Measurements from ENCODE around the gene UROC1.

UROC1 gene

DNA sequence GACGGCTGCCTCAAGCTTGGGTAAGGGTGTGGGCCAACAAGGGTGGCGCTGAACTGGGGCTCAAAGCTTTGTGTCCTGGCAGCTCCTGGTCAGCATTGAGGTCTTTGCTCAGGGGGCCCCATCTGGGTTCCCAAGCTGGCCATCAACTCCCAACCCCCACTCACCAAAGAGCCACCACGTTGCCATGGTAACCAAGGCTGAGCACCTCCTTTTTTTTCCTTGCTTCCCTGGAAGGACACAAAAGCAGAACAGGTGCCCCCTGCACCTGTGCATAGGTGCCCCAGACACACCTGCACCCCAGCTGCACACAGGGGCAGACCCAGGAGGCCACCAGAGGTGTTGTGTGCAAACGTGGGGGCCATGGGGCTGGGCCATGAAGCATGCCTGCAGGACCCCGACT lies 16.5 kb downstream of the UROC1 start:
- no peaks in the 10 kb centered on the region for H3K9me3 ChIP-seq (ENCODE audit: control insufficient read depth, insufficient read depth, low read length)
- no peak overlapping the region for H3K4me3 ChIP-seq (ENCODE audit: low read length)
- H3K4me1 ChIP-seq (ENCODE audit: control insufficient read depth, insufficient read depth, low read length): peaks cover 18% of the 10 kb centered on the region
- no peak for DNase-seq (ENCODE audit: low read depth, low spot score)
- no peaks in the 10 kb centered on the region for H3K27me3 ChIP-seq (ENCODE audit: control insufficient read depth, insufficient read depth, low read length)
- no peak overlapping the region for H3K27ac ChIP-seq (ENCODE audit: low read length)
- WGBS (ENCODE audit: insufficient coverage, insufficient read length): no CpG with 5 or more reads among the region's 5 CpGs
- no peaks in the 10 kb centered on the region for H3K36me3 ChIP-seq (ENCODE audit: control insufficient read depth, insufficient read depth, low read length)

DNA sequence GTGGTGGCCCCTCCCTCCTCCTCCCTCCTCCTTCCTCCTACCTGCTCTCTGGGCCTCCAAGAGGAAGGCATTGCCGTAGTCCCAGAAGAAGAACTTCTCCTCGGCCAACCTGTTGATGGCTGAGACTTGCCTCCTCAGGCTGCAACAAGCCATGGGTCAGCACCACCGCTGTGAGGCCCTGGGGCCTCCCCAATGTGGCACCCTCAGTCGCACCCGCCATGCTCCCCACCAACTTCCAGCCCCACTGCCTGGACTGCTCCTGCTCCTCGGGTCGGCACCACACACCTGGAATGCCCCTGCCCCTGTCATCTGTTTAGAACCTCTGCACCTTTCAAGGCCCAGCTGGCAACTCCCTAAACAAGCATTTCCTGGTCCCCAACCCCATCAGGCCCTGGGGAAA lies 17.6 kb downstream of the UROC1 start:
- Histone ChIP-seq H3K4me3 (ENCODE audit: low read length) (no peak overlapping the region), H3K27ac (ENCODE audit: low read length) (no peak overlapping the region), H3K36me3 (ENCODE audit: control insufficient read depth, insufficient read depth, low read length) (no peaks in the 10 kb centered on the region), H3K9me3 (ENCODE audit: control insufficient read depth, insufficient read depth, low read length) (no peaks in the 10 kb centered on the region), H3K27me3 (ENCODE audit: control insufficient read depth, insufficient read depth, low read length) (no peaks in the 10 kb centered on the region), H3K4me1 (ENCODE audit: control insufficient read depth, insufficient read depth, low read length) (peaks cover 18% of the 10 kb centered on the region)
- DNase-seq (ENCODE audit: low read depth, low spot score): no peak
- WGBS (ENCODE audit: insufficient coverage, insufficient read length): no CpG with 5 or more reads among the region's 7 CpGs

DNA sequence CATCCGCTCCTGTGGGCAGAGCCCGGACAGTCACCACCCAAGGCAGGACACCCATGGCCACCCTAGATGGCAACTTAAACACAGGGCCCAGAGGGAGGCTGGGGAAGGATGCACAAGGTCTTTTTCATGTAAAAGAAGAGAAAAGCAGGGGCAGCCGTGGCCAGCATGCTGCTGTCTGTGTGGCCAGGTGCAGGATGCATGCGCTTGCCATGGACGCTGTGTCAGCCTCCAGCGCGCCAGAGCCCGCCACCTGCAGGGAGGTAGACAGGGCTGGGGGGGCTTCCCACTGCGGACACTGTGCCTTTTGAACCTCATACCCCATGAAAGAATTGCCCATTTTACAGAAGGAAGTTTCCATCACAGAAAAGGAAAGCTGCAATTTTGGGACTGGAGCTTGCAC lies 18.2 kb downstream of the UROC1 start:
- no CpG with 5 or more reads among the region's 9 CpGs for WGBS (ENCODE audit: insufficient coverage, insufficient read length)
- Histone ChIP-seq H3K4me1 (ENCODE audit: control insufficient read depth, insufficient read depth, low read length) (peaks cover 18% of the 10 kb centered on the region), H3K27ac (ENCODE audit: low read length) (no peak overlapping the region)

DNA sequence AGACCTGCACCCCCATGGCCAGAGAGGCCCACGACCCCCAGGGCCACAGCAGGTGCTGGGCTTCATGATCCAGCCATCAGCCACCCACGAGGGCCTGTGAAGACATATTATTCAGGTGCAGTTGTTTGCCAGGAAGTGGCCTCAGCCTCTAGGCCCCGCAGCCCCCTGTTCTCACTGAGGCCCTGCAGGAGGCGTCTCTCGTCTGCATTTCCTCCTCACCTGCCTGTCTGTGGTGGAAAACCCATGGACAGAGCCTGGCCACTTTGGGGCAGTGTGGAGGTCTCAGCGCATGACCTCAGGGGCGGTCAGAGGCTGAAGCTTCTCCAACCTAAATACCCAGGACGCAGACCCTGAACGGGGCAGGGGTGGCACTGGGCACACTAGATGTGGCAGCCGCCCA lies 18.6 kb downstream of the UROC1 start:
- no peak overlapping the region for H3K27ac ChIP-seq (ENCODE audit: low read length)
- no CpG with 5 or more reads among the region's 10 CpGs for WGBS (ENCODE audit: insufficient coverage, insufficient read length)

More for the DNA sequence above, 18.2 kb downstream of the UROC1 start:
- Histone ChIP-seq H3K9me3 (ENCODE audit: control insufficient read depth, insufficient read depth, low read length) (no peaks in the 10 kb centered on the region), H3K36me3 (ENCODE audit: control insufficient read depth, insufficient read depth, low read length) (no peaks in the 10 kb centered on the region), H3K4me3 (ENCODE audit: low read length) (no peak overlapping the region), H3K27me3 (ENCODE audit: control insufficient read depth, insufficient read depth, low read length) (no peaks in the 10 kb centered on the region)
- no peak for DNase-seq (ENCODE audit: low read depth, low spot score)

DNA sequence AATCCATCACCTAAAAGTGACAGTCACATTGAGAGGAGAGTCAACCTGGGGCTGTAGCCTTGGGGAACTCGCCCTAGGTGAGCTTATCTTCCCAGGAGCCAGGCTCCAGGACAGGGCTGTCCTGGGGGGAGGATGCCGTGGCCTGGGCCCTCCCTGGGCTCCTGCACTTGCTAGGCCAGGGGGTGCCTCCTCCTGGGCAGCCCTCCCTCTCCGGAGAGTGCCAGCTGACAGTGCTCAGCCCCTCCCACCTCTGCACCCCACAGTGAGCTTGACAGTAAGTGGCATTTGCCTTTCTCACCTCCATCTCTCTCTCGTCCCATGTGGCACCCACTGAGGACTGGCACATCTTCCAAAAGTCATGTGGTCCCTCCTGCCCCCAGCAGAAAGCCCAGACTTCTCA lies 19.1 kb downstream of the UROC1 start:
- no CpG with 5 or more reads among the region's 4 CpGs for WGBS (ENCODE audit: insufficient coverage, insufficient read length)
- no peaks in the 10 kb centered on the region for H3K36me3 ChIP-seq (ENCODE audit: control insufficient read depth, insufficient read depth, low read length)
- no peaks in the 10 kb centered on the region for H3K27me3 ChIP-seq (ENCODE audit: control insufficient read depth, insufficient read depth, low read length)
- DNase-seq (ENCODE audit: low read depth, low spot score): no peak
- H3K9me3 ChIP-seq (ENCODE audit: control insufficient read depth, insufficient read depth, low read length): no peaks in the 10 kb centered on the region
- H3K4me1 ChIP-seq (ENCODE audit: control insufficient read depth, insufficient read depth, low read length): peaks cover 18% of the 10 kb centered on the region
- H3K4me3 ChIP-seq (ENCODE audit: low read length): no peak overlapping the region
- no peak overlapping the region for H3K27ac ChIP-seq (ENCODE audit: low read length)

More for the DNA sequence above, 18.6 kb downstream of the UROC1 start:
- Histone ChIP-seq H3K9me3 (ENCODE audit: control insufficient read depth, insufficient read depth, low read length) (no peaks in the 10 kb centered on the region), H3K27me3 (ENCODE audit: control insufficient read depth, insufficient read depth, low read length) (no peaks in the 10 kb centered on the region), H3K36me3 (ENCODE audit: control insufficient read depth, insufficient read depth, low read length) (no peaks in the 10 kb centered on the region), H3K4me3 (ENCODE audit: low read length) (no peak overlapping the region), H3K4me1 (ENCODE audit: control insufficient read depth, insufficient read depth, low read length) (peaks cover 18% of the 10 kb centered on the region)
- no peak for DNase-seq (ENCODE audit: low read depth, low spot score)

DNA sequence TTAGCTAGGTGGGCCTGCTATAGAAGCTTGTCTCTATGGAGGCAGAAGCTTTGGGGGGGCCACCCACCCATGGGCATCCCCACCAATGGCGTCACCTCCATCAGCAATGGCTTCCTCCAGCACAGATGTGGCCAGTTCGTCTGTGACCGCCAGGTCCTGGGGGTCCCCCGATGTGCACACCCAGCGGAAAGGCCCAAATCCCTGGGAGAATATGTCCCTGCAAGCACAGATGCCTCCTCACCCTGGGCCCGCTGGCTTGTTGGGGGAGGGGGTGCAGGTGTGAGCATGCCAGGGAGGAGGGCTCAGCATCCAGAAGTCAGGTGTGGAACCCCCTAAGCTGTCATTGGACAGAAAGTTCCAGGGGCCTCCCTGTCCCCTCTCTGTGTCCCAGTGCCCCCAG lies 19.6 kb downstream of the UROC1 start:
- no peaks in the 10 kb centered on the region for H3K9me3 ChIP-seq (ENCODE audit: control insufficient read depth, insufficient read depth, low read length)
- no peak overlapping the region for H3K27ac ChIP-seq (ENCODE audit: low read length)
- no peaks in the 10 kb centered on the region for H3K27me3 ChIP-seq (ENCODE audit: control insufficient read depth, insufficient read depth, low read length)
- no peak overlapping the region for H3K4me3 ChIP-seq (ENCODE audit: low read length)
- no peak for DNase-seq (ENCODE audit: low read depth, low spot score)
- peaks cover 18% of the 10 kb centered on the region for H3K4me1 ChIP-seq (ENCODE audit: control insufficient read depth, insufficient read depth, low read length)
- no CpG with 5 or more reads among the region's 6 CpGs for whole genome bisulfite sequencing (ENCODE audit: insufficient coverage, insufficient read length)
- H3K36me3 ChIP-seq (ENCODE audit: control insufficient read depth, insufficient read depth, low read length): no peaks in the 10 kb centered on the region

DNA sequence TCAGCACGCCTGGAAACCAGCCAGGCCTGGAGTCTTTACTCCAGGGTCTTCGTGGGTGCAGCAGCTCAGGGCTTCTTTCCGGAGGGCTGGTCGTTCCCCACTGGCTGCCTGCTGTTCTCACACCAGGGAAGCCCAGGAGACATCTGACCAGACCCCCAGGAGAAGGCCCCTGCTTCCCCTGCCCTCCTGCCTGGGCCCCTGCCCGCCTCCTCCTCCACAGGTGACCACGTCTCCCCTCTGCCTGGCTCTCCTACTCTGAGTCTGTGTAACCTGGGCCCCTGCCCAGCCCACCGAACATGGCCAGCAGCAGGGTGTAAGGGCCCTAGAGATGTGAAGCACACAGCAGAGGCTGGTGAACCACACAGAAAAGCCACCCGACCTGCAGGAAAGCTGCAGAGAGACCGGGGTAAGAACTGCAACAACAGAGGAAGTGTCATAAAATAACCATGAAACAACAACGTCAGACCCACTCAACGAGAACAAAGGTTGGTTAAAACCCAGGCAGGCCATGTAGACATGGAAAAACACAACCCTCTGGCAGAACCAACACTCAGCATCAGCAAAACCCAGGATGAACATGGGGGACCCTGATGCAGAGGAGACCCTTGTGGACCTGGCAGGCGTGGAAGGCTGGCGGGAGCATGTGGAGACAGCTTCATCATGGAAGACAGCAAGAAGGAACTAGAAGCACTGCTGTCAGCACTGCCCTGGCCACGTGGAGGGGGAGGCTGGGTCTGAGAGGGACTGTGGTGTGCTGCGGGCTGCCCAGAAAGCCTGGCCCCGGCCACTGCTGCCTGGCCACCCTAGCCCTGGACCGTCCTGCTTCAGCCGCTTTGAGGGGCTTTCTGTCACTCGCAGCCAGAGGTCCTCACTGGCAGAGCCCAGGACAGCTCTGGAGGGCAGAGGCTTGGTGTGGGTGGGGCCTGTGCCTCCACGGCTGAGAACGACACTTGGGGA lies 20.4 kb downstream of the UROC1 start:
- no peak for DNase-seq (ENCODE audit: low read depth, low spot score)
- peaks cover 18% of the 10 kb centered on the region for H3K4me1 ChIP-seq (ENCODE audit: control insufficient read depth, insufficient read depth, low read length)
- no peak overlapping the region for H3K4me3 ChIP-seq (ENCODE audit: low read length)
- no CpG with 5 or more reads among the region's 21 CpGs for WGBS (ENCODE audit: insufficient coverage, insufficient read length)
- H3K9me3 ChIP-seq (ENCODE audit: control insufficient read depth, insufficient read depth, low read length): no peaks in the 10 kb centered on the region
- no peaks in the 10 kb centered on the region for H3K36me3 ChIP-seq (ENCODE audit: control insufficient read depth, insufficient read depth, low read length)
- H3K27me3 ChIP-seq (ENCODE audit: control insufficient read depth, insufficient read depth, low read length): no peaks in the 10 kb centered on the region
- H3K27ac ChIP-seq (ENCODE audit: low read length): no peak overlapping the region

DNA sequence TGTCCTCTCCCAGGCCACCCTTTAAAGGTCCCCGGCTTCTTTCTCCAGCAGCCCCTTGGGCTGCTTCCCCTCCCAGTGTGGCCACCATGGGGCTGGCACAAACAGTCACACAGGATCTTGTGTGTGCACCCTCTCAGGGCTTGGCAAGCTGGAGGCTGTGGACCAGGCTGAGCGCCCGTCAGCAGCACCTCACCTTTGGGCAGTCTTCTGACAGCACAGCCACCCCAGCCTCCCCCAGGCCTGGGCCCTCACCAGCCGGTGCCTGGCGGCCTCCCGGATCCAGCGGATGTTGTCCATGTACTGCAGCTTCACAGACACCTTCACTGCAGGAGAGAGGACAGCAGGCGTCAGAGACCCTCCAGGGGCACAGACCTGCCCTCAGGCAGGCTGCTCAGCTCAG lies 21.8 kb downstream of the UROC1 start:
- no peaks in the 10 kb centered on the region for H3K36me3 ChIP-seq (ENCODE audit: control insufficient read depth, insufficient read depth, low read length)
- H3K4me3 ChIP-seq (ENCODE audit: low read length): no peak overlapping the region
- no peak for DNase-seq (ENCODE audit: low read depth, low spot score)
- no CpG with 5 or more reads among the region's 8 CpGs for WGBS (ENCODE audit: insufficient coverage, insufficient read length)
- H3K9me3 ChIP-seq (ENCODE audit: control insufficient read depth, insufficient read depth, low read length): no peaks in the 10 kb centered on the region
- peaks cover 14% of the 10 kb centered on the region; the same call in 1 of the 2 replicates for H3K4me1 ChIP-seq (ENCODE audit: control insufficient read depth, insufficient read depth, low read length)
- H3K27me3 ChIP-seq (ENCODE audit: control insufficient read depth, insufficient read depth, low read length): no peaks in the 10 kb centered on the region
- H3K27ac ChIP-seq (ENCODE audit: low read length): no peak overlapping the region

DNA sequence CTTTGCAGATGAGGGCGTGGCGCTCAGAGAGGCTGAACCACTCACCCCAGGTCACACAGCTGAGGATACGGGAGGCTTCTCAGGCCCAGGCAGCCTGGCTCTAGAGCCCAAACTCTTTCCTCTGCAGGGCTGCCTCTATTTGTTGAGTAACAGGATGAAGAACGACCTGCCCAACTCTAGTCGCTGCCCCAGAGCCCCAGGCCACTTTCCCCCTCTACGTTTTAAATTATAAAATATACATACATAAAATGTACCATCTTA lies 22.7 kb downstream of the UROC1 start:
- WGBS (ENCODE audit: insufficient coverage, insufficient read length): no CpG with 5 or more reads among the region's 6 CpGs
- DNase-seq (ENCODE audit: low read depth, low spot score): no peak
- H3K27ac ChIP-seq (ENCODE audit: low read length): no peak overlapping the region

DNA sequence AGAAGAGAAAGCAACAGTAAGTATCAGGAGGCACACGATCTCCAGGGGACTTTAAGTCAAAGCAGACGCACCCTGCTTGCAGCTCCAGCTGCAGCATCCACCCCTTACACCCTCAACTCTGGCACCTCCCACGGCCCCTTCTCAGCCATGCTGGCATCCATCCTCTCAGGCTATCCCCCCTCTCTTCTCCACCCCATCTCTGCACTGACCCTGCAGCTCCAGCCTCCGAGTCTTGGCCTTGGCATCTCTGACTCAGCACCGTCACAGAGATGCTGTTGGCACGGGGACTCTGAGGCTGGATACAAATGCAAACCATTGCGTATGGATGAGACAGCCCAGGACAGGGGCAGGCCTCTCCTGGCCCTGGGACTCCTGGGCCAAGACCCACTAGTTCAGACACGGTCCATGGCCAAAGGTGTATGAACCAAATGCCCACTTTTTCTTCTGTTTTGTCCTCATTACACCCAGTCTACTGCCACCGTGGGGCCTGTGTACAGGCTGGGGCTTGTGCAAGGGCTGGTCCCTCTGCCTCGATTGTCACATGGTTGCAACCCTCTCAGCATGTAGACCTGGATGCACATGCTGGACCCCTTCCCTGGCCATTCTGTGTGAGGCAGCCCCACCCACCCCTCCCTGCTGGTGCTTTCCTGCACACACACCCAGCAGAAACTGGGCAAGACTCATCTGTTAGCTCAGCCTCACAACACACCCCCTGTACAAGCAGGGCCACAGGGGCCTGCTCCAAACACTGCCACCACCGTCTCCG lies 23.2 kb downstream of the UROC1 start:
- Histone ChIP-seq H3K27ac (ENCODE audit: low read length) (no peak overlapping the region), H3K27me3 (ENCODE audit: control insufficient read depth, insufficient read depth, low read length) (no peaks in the 10 kb centered on the region), H3K36me3 (ENCODE audit: control insufficient read depth, insufficient read depth, low read length) (no peaks in the 10 kb centered on the region), H3K4me3 (ENCODE audit: low read length) (no peak overlapping the region), H3K4me1 (ENCODE audit: control insufficient read depth, insufficient read depth, low read length) (peaks cover 9% of the 10 kb centered on the region; the same call in 1 of the 2 replicates), H3K9me3 (ENCODE audit: control insufficient read depth, insufficient read depth, low read length) (no peaks in the 10 kb centered on the region)
- WGBS (ENCODE audit: insufficient coverage, insufficient read length): no CpG with 5 or more reads among the region's 12 CpGs
- no peak for DNase-seq (ENCODE audit: low read depth, low spot score)

More for the DNA sequence above, 22.7 kb downstream of the UROC1 start:
- H3K27me3 ChIP-seq (ENCODE audit: control insufficient read depth, insufficient read depth, low read length): no peaks in the 10 kb centered on the region
- no peaks in the 10 kb centered on the region for H3K9me3 ChIP-seq (ENCODE audit: control insufficient read depth, insufficient read depth, low read length)
- H3K4me1 ChIP-seq (ENCODE audit: control insufficient read depth, insufficient read depth, low read length): peaks cover 10% of the 10 kb centered on the region; the same call in 1 of the 2 replicates
- no peaks in the 10 kb centered on the region for H3K36me3 ChIP-seq (ENCODE audit: control insufficient read depth, insufficient read depth, low read length)
- no peak overlapping the region for H3K4me3 ChIP-seq (ENCODE audit: low read length)

Data from iPS DF 6.9 (cell line).